ENCODE measurements around the gene TRABD2B. TPM values are rescaled to one million over a fixed set of nuclear protein-coding genes. Genes with fewer than 3 reads are reported as not detected.

TRABD2B gene
- total RNA-seq, 2 experiments from 2014 or later = not detected

DNA sequence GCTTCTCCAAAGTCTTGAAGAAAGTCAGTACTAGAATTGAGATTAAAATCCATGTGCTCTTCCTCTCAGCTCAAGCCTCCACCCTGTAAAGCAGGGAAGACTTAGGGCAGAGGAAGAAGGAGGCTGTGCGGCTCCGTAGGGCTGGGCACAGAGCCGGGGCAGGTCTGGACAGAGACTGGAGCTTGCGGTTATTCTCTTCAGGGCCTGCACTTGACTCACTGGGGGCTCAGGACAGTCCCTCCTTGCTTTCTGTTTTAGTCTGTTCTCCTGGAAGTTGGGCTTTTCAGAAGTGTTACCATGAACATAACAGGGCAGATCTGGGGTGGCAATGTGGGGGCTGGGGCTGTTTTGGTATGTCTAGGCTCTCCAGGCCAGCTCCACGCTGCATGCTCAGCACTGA is 21.6 kb upstream of the TRABD2B start:
- POLR2A ChIA-PET = no interaction called here

DNA sequence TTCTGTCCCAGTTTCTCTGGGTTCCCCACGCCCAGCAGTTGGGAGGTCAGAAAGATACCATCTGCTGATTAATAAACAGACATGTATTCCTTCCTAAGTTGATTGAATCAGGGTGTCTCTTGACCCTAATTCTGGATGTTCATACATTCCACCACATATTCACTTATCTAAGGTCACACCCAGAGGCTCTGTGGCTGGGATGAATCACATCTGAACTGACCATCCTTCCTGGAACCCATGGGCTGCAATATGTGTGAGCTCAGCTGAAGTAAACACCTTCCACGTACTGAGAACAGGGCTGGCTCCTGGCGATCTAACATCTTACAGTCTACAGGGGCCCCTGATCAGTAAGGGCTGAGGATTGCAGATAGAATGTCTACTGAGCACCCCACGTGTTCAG is 20.5 kb upstream of the TRABD2B start:
- H3K9me3 Mint-ChIP-seq (ENCODE audit: insufficient read depth) = no peaks in the 10 kb centered on the region

More for the DNA sequence above, 21.6 kb upstream of the TRABD2B start:
- Mint-ChIP-seq H3K4me1 (ENCODE audit: low read depth) (no peaks in the 10 kb centered on the region), H3K9me3 (ENCODE audit: insufficient read depth) (no peaks in the 10 kb centered on the region), H3K36me3 (ENCODE audit: low read depth) (no peaks in the 10 kb centered on the region), H3K4me3 (no peak overlapping the region), H3K27ac (no peak overlapping the region), H3K27me3 (ENCODE audit: low read depth) (peaks cover 13% of the 10 kb centered on the region)
- no peak for DNase-seq
- no peak for ATAC-seq
- CTCF ChIA-PET = interaction anchor here (1.0 kb wide), 1 partner anchor 75 kb away, joined by 3 read pairs; no protein-coding TSS in a partner anchor

DNA sequence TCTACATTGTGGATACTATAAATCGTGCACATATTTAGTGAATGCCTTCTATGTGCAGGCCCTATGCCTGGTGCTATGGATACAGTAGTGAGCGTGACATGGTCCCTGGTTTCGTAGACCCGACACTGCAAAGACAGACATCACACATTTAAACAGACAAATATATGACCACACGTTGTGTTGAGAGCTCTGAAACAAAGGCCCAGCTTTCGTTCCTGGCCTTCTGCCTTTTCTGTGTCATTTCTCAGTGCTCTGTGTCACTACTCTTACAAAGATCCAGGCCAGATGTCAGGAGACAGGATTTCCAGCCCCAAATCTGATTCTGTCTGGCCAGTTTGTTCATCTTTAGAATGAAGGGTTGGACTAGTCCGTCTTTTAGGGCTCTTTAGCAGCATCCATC is 19.3 kb upstream of the TRABD2B start:
- ChIA-PET POLR2A (no interaction called here), CTCF (no interaction called here)
- H3K4me3 Mint-ChIP-seq = no peak overlapping the region
- DNase-seq (no peak), ATAC-seq (no peak)
- H3K9me3 Mint-ChIP-seq (ENCODE audit: insufficient read depth) = no peaks in the 10 kb centered on the region
- no peaks in the 10 kb centered on the region for H3K36me3 Mint-ChIP-seq (ENCODE audit: low read depth)
- no peak overlapping the region for H3K27ac Mint-ChIP-seq
- no peaks in the 10 kb centered on the region for H3K4me1 Mint-ChIP-seq (ENCODE audit: low read depth)
- H3K27me3 Mint-ChIP-seq (ENCODE audit: low read depth) = peaks cover 22% of the 10 kb centered on the region

More for the DNA sequence above, 20.5 kb upstream of the TRABD2B start:
- Mint-ChIP-seq H3K27ac (no peak overlapping the region), H3K4me1 (ENCODE audit: low read depth) (no peaks in the 10 kb centered on the region), H3K4me3 (no peak overlapping the region), H3K27me3 (ENCODE audit: low read depth) (peaks cover 18% of the 10 kb centered on the region), H3K36me3 (ENCODE audit: low read depth) (no peaks in the 10 kb centered on the region)
- no peak for ATAC-seq
- POLR2A ChIA-PET = no interaction called here
- DNase-seq = no peak
- CTCF ChIA-PET = interaction anchor here (0.9 kb wide), 1 partner anchor 20 kb away, joined by 3 read pairs; the partner anchor contains the start of gene TRABD2B

DNA sequence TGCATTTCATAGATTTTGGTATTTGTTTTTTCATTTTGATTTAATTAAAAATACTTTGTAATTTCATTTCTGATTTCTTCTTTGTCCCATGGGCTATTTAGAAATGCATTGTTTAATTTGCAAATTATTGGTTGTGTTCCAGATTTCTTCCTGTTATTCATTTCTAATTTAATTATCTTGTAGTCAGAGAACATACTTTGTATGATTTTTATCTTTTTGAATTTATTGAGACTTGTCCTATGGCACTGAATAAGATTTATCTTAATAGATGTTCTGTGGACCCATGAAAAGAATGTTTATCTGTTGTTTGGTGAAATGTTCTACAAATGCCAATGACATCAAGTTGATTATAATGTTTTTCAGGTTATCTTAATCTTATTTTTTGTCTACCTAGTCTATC is 16.1 kb upstream of the TRABD2B start:
- ChIA-PET CTCF (no interaction called here), POLR2A (no interaction called here)
- Mint-ChIP-seq H3K4me3 (no peak overlapping the region), H3K9me3 (ENCODE audit: insufficient read depth) (no peaks in the 10 kb centered on the region), H3K4me1 (ENCODE audit: low read depth) (no peaks in the 10 kb centered on the region), H3K27ac (no peak overlapping the region), H3K36me3 (ENCODE audit: low read depth) (no peaks in the 10 kb centered on the region), H3K27me3 (ENCODE audit: low read depth) (peaks cover 16% of the 10 kb centered on the region)
- DNase-seq (no peak), ATAC-seq (no peak)

GRCh38 chr1:48007047-48007446 is 9.9 kb upstream of the TRABD2B start:
- Mint-ChIP-seq H3K36me3 (ENCODE audit: low read depth) (no peaks in the 10 kb centered on the region), H3K4me3 (no peak overlapping the region), H3K4me1 (ENCODE audit: low read depth) (no peaks in the 10 kb centered on the region), H3K27ac (no peak overlapping the region), H3K9me3 (ENCODE audit: insufficient read depth) (no peaks in the 10 kb centered on the region), H3K27me3 (ENCODE audit: low read depth) (peaks cover 9% of the 10 kb centered on the region)
- no peak for ATAC-seq
- no peak for DNase-seq
- ChIA-PET POLR2A (no interaction called here), CTCF (interaction anchor here (2.7 kb wide), 1 partner anchor 10 kb away, joined by 15 read pairs; the partner anchor contains the start of gene TRABD2B)

DNA sequence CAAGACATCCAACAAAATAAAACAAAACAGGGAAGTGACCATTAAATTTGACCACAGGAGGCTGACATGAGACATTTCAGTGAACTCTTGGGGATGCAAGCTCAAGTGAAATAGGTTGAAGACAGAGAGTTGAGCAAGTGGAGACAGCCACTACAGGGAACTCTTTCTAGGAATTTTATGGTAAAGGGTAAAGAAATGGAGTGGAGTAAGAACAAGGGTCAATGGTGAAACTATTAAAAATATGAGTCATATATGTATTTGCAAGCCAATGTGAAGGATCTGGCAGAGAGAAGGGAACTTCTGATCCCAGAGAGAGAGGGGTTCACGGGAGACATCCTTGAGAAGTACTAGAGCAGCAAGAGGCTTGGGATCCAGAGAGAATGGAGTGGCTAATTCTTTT is 9.1 kb upstream of the TRABD2B start:
- no peaks in the 10 kb centered on the region for H3K4me1 Mint-ChIP-seq (ENCODE audit: low read depth)
- no peaks in the 10 kb centered on the region for H3K36me3 Mint-ChIP-seq (ENCODE audit: low read depth)
- H3K27ac Mint-ChIP-seq = no peak overlapping the region
- no peaks in the 10 kb centered on the region for H3K9me3 Mint-ChIP-seq (ENCODE audit: insufficient read depth)
- H3K27me3 Mint-ChIP-seq (ENCODE audit: low read depth) = peaks cover 11% of the 10 kb centered on the region
- H3K4me3 Mint-ChIP-seq = no peak overlapping the region
- ChIA-PET CTCF (no interaction called here), POLR2A (no interaction called here)
- DNase-seq (no peak), ATAC-seq (no peak)

- Mint-ChIP-seq H3K4me1 (ENCODE audit: low read depth) (no peaks in the 10 kb centered on the region), H3K9me3 (ENCODE audit: insufficient read depth) (no peaks in the 10 kb centered on the region), H3K27me3 (ENCODE audit: low read depth) (peaks cover 11% of the 10 kb centered on the region), H3K36me3 (ENCODE audit: low read depth) (no peaks in the 10 kb centered on the region), H3K4me3 (no peak overlapping the region), H3K27ac (no peak overlapping the region)
- ATAC-seq (no peak), DNase-seq (no peak)
- POLR2A ChIA-PET = no interaction called here
- CTCF ChIA-PET = no interaction called here
Observed at GRCh38 chr1:48005253-48006117, 8.3 kb upstream of the TRABD2B start.

GRCh38 chr1:48003741-48004531 is 6.8 kb upstream of the TRABD2B start:
- ChIA-PET POLR2A (interaction anchor here (0.6 kb wide), 1 partner anchor 199 kb away, joined by 3 read pairs; no protein-coding TSS in a partner anchor), CTCF (no interaction called here)
- DNase-seq (no peak), ATAC-seq (no peak)
- Mint-ChIP-seq H3K4me1 (ENCODE audit: low read depth) (no peaks in the 10 kb centered on the region), H3K9me3 (ENCODE audit: insufficient read depth) (no peaks in the 10 kb centered on the region), H3K4me3 (no peak overlapping the region), H3K27me3 (ENCODE audit: low read depth) (peaks cover 15% of the 10 kb centered on the region), H3K36me3 (ENCODE audit: low read depth) (no peaks in the 10 kb centered on the region), H3K27ac (no peak overlapping the region)

DNA sequence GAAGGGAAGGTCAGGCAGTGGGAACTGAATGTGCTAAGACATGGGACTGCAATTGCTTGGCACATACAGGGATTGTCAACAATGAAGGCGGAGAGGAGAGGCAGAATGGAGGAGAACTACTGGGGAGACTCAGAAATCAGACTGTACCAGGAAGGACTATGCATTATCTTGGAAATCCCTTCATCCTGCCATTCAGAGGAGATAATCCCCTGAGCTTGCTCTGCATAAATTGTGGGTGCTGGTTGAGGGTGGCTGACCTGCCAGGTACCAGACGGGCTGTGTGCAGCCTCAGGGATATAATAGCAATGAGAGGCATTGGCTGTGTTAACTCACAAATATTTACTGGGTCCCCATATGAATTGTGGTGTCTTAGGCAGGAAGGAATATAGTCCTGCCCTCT is 5.0 kb upstream of the TRABD2B start:
- Mint-ChIP-seq H3K27me3 (ENCODE audit: low read depth) (peaks cover 29% of the 10 kb centered on the region), H3K4me1 (ENCODE audit: low read depth) (no peaks in the 10 kb centered on the region), H3K4me3 (no peak overlapping the region), H3K27ac (no peak overlapping the region), H3K9me3 (ENCODE audit: insufficient read depth) (no peaks in the 10 kb centered on the region), H3K36me3 (ENCODE audit: low read depth) (no peaks in the 10 kb centered on the region)
- ATAC-seq = no peak
- ChIA-PET POLR2A (no interaction called here), CTCF (no interaction called here)
- DNase-seq = no peak

DNA sequence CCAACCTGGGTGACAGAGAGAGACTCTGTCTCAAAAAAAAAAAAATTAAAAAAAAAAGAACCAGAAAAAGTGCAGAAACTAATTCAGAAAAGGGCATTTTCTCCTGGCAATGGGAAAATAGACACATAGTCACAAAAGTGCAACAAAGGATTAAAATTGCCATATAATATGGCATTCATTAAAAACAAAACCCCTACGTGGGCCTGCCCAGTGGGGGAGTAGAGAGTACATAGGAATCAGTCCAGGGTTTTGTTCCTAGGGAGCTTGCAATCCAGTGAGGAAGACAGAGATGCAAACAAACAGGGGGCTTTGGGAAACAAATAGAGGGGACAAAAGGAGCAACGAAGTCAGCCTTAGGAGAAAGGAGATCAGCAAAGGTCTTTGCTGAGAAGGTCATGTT is 4.5 kb upstream of the TRABD2B start:
- CTCF ChIA-PET = no interaction called here
- ATAC-seq = no peak
- Mint-ChIP-seq H3K27me3 (ENCODE audit: low read depth) (peaks cover 29% of the 10 kb centered on the region), H3K4me3 (no peak overlapping the region), H3K9me3 (ENCODE audit: insufficient read depth) (no peaks in the 10 kb centered on the region), H3K27ac (no peak overlapping the region), H3K4me1 (ENCODE audit: low read depth) (no peaks in the 10 kb centered on the region), H3K36me3 (ENCODE audit: low read depth) (no peaks in the 10 kb centered on the region)
- POLR2A ChIA-PET = no interaction called here
- DNase-seq = no peak

- DNase-seq (no peak), ATAC-seq (no peak)
- Mint-ChIP-seq H3K36me3 (ENCODE audit: low read depth) (peaks cover 3% of the 10 kb centered on the region), H3K4me3 (no peak overlapping the region), H3K27ac (no peak overlapping the region), H3K4me1 (ENCODE audit: low read depth) (peaks cover 4% of the 10 kb centered on the region), H3K9me3 (ENCODE audit: insufficient read depth) (no peaks in the 10 kb centered on the region), H3K27me3 (ENCODE audit: low read depth) (peaks cover 34% of the 10 kb centered on the region)
- ChIA-PET POLR2A (interaction anchor here (0.6 kb wide), 1 partner anchor 222 kb away, joined by 3 read pairs; no protein-coding TSS in a partner anchor), CTCF (no interaction called here)
Observed at GRCh38 chr1:48000883-48001282, 3.7 kb upstream of the TRABD2B start.

GRCh38 chr1:47999097-47999496 is 1.9 kb upstream of the TRABD2B start:
- POLR2A ChIA-PET = no interaction called here
- ATAC-seq = no peak

More at GRCh38 chr1:47999097-47999496, 1.9 kb upstream of the TRABD2B start:
- H3K36me3 Mint-ChIP-seq (ENCODE audit: low read depth) = peaks cover 3% of the 10 kb centered on the region
- H3K27me3 Mint-ChIP-seq (ENCODE audit: low read depth) = peaks cover 40% of the 10 kb centered on the region
- CTCF ChIA-PET = interaction anchor here (1.4 to 2.9 kb wide), 2 partner anchors 10 to 62 kb away, joined by 4 to 22 read pairs; no protein-coding TSS in a partner anchor
- H3K4me1 Mint-ChIP-seq (ENCODE audit: low read depth) = peaks cover 5% of the 10 kb centered on the region
- H3K27ac Mint-ChIP-seq = no peak overlapping the region
- no peak for DNase-seq
- no peaks in the 10 kb centered on the region for H3K9me3 Mint-ChIP-seq (ENCODE audit: insufficient read depth)
- H3K4me3 Mint-ChIP-seq = no peak overlapping the region
